Fibroblast of villous mesenchyme (primary cell): ENCODE measurements around the gene FOXN3. TPM values are rescaled to one million over a fixed set of nuclear protein-coding genes. Genes with fewer than 3 reads are reported as not detected.

Experiments
- DNase-seq: peaks from one replicate; pipeline ENCODE4 v3.0.0-alpha.2; 2010; ENCODE audit warnings: low read depth
- H3K4me3 ChIP-seq: 2 replicates; pipeline ENCODE4 v1.5.1; 2011; ENCODE audit warnings: low read depth, mild to moderate bottlenecking, low read length
- total RNA-seq: library from RNA; depleted of rRNA; stranded (reverse); fragments of >200 nt; gene quantifications from 2 replicates; pipeline ENCODE4 v1.2.3, GENCODE V29; 2012
- TF ChIP-seq, protein P1 (sequence below): IDR thresholded peaks from 2 replicates; pipeline ENCODE4 v1.5.1; 2012; ENCODE audit warnings: low read depth, mild to moderate bottlenecking, low read length; ENCODE audit not compliant: insufficient read depth

Gene FOXN3
- total RNA-seq, 1 donor, result 33.2 TPM

DNA sequence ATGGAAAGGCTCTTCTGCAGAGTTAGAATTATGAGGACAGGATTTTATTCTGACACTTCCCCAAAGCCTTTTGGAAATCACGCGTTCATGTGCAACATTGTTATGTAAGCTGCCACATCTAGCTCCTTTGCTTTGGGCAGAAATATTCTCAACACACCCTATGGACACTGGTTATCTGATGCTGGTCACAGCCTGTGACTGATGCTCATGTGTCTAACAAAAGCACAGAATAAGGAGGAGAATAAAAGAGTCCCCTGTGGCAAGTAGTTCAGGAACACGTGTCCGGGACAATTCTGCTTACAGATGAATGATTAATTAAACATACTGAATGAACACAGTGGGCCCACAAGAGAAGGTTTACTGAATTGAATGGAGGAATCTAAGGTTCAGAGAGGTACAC, 22.1 kb downstream of the FOXN3 start:
- no peak overlapping the region for H3K4me3 ChIP-seq
- TF ChIP-seq, protein P1, sequence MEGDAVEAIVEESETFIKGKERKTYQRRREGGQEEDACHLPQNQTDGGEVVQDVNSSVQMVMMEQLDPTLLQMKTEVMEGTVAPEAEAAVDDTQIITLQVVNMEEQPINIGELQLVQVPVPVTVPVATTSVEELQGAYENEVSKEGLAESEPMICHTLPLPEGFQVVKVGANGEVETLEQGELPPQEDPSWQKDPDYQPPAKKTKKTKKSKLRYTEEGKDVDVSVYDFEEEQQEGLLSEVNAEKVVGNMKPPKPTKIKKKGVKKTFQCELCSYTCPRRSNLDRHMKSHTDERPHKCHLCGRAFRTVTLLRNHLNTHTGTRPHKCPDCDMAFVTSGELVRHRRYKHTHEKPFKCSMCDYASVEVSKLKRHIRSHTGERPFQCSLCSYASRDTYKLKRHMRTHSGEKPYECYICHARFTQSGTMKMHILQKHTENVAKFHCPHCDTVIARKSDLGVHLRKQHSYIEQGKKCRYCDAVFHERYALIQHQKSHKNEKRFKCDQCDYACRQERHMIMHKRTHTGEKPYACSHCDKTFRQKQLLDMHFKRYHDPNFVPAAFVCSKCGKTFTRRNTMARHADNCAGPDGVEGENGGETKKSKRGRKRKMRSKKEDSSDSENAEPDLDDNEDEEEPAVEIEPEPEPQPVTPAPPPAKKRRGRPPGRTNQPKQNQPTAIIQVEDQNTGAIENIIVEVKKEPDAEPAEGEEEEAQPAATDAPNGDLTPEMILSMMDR, result no peak
- no peak for DNase-seq

DNA sequence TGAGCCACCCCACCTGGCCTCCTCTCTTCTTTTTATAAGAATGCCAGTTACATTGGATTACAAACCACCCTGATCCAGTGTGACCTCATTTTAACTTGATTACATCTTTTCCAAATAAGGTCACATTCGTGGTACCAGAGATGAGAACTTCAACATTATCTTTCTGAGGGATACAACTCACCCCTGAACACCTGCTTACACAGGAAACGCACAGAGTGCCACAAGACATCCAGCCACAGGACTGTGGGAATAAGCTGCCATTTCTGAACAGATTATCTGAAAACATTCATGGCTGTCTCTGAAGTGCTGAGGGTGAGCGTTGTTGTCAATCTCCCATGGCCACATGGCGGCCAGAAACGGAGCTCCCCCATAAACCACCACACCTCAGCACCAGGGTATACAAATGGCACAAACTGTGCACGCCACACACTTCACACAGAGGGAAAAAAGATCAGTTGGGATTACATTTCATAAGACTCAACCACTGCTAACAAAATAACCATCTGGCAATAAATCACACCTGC, 23.7 kb downstream of the FOXN3 start:
- DNase-seq, result no peak
- no peak overlapping the region for H3K4me3 ChIP-seq
- TF ChIP-seq, protein P1, result no peak

DNA sequence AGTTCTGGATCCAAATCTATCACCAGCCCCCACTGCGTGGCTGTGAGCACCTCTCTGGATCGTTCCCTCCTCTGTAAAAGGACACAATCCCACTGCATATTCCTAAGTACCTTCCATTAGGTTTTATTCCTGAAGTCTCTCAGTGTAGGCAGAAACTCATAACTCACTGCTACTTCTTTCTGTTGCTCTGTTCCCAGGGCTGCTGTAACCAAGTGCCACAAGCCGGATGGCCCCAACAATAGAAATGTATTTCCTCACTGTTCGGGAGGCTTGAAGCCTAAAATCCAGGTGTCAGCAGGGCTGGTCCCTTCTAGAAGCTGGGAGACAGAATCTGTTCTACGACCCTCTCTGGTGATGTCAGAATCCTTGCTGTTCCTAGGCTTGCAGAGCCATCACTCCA, 24.9 kb downstream of the FOXN3 start:
- TF ChIP-seq, protein P1, result no peak
- DNase-seq, result no peak
- H3K4me3 ChIP-seq, result no peak overlapping the region

DNA sequence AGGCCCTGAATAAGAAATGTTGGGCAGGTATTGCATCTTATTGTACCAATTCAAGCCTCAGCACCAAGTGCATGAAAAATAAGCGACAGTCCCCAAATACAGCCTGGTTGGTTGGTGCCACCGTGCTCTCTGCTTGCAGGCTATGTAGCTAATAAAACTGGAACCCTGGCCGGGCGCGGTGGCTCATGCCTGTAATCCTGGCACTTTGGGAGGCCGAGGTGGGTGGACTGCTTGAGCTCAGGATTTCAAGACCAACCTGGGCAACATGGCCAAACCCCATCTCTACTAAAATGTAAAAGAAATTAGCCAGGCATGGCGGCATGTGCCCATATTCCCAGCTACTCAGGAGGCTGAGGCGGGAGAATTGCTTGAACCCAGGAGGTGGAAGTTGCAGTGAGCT, 25.5 kb downstream of the FOXN3 start:
- TF ChIP-seq, protein P1, result no peak
- no peak overlapping the region for H3K4me3 ChIP-seq
- no peak for DNase-seq

DNA sequence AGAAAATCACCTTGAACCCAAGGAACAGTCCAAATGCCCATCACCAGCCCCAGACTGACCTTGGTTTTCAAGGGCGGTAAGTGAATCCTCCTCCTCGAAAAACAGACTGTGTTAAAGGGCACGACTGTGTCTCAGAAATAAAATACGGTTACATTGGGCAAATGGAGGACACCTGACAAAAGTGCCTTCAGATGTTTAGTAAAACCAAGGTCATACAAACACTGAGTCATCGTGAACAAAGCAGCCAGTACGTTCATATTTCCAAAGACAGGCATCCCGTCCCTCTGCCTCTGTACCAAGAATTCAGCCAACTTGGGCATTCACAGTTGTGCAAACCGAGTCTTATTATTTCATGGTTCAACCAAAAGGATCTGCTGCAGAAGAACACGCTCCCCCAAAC, 25.9 kb downstream of the FOXN3 start:
- no peak for DNase-seq
- no peak overlapping the region for H3K4me3 ChIP-seq
- TF ChIP-seq, protein P1, result no peak

DNA sequence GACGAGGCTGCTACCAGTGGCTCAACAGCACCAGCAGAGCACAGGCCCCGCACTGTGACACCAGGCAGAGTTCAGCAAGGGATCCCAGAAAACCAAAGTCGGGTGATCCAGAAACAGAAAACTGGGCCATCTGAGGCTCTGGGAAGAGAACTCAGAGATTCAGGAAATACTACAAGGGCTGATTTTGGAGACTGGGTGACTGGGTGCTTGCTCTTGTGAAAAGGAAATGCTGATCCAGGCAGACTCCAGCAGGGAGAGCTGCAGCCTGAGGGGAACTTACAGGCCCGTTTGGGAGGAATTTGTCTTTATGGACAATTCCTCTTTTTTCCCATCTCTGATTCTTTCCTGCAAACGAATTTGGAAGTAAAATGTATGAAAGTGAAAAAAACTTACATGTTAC, 28.2 kb downstream of the FOXN3 start:
- H3K4me3 ChIP-seq, result no peak overlapping the region

More for the DNA sequence above, 28.2 kb downstream of the FOXN3 start:
- DNase-seq, result peak; percentile 45
- TF ChIP-seq, protein P1, result peak; percentile 45
